K562 (cell line): ENCODE data around the gene YARS1. TPM values are rescaled to one million over a fixed set of nuclear protein-coding genes. Genes with fewer than 3 reads are reported as not detected.

ENCODE experiments used
- EHMT2 ChIP-seq: fragments of 450-650 bp; IDR thresholded peaks from 2 replicates; pipeline ENCODE4 v1.6.1; 2018; ENCODE audit warnings: antibody characterized with exemption
- GTF2B ChIP-seq: IDR thresholded peaks from 2 replicates; pipeline ENCODE4 v1.6.1; 2011; ENCODE audit not compliant: insufficient read length; ENCODE audit errors: extremely low read depth
- HMBOX1 ChIP-seq: sonication (generic); IDR thresholded peaks from 2 replicates; pipeline ENCODE4 v1.6.1; 2016
- SAP30 ChIP-seq: fragments of 200-600 bp; sonication (generic); IDR thresholded peaks from 2 replicates; pipeline ENCODE4 v1.6.1; 2012; ENCODE audit warnings: borderline replicate concordance, low read depth, mild to moderate bottlenecking, moderate library complexity, low read length, control low read depth, inconsistent platforms; ENCODE audit not compliant: insufficient read depth, poor library complexity, severe bottlenecking
- VEZF1 ChIP-seq: fragments of 200-800 bp; sonication (Bioruptor generic); IDR thresholded peaks from 2 replicates; pipeline ENCODE4 v1.6.1; 2017; ENCODE audit warnings: missing genetic modification characterization, missing compliant biosample characterization
- ZNF511 ChIP-seq: sonication (generic); formaldehyde crosslinking; IDR thresholded peaks from 2 replicates; pipeline ENCODE4 v1.8.0; 2022; ENCODE audit warnings: mild to moderate bottlenecking, missing genetic modification reagents
- polyA plus RNA-seq, 8 experiments: library from polyadenylated mRNA; depleted of rRNA in 4 of 8; stranded (reverse) in 5 of 8; unstranded in 3 of 8; fragments of >200 nt; fragmentation: Nextera tagmentation in 2 of 8; fragmentation: Illumina TruSeq in 1 of 8; extraction: Ambion mirVana in 2 of 8; extraction: Trizol in 1 of 8; gene quantifications; 2 replicates each; pipeline versions ENCODE4 v1.2.1 to v1.2.3, GENCODE V29; 2011 to 2014; ENCODE audit warnings: inconsistent platforms in 1 of 8, missing spikeins in 1 of 8
- total RNA-seq, 7 experiments: library from RNA; depleted of rRNA in 6 of 7; stranded (reverse); fragments of >200 nt in 6 of 7; fragmentation: Illumina TruSeq in 2 of 7; extraction: Trizol in 2 of 7; gene quantifications; 2 replicates each; pipeline versions ENCODE4 v1.2.1 to v1.2.3, GENCODE V29; 2011 to 2021; ENCODE audit warnings: low replicate concordance in 1 of 7

YARS1 gene
- total and polyA plus RNA-seq, 9 of the 15 experiments (the other 6 are each of a cell fraction or from before 2014, with no cell fraction given): 66.2 to 336 (median 201) TPM

GRCh38 chr1:32864375-32865019 is 47.3 kb upstream of the YARS1 start (continued):
- TF ChIP-seq SAP30 (no peak), ZNF511 (CRISPR knock-in tag) (no peak), HMBOX1 (no peak), GTF2B (no peak), EHMT2 (no peak), VEZF1 (CRISPR knock-in tag) (no peak)
